HuH-7.5 (cell line): ENCODE measurements around the gene KLF16.
A peak's percentile ranks its signal among the peaks of the same experiment; 100 is the strongest.

Experiments
- DNase-seq: peaks from one replicate; pipeline ENCODE4 v3.0.0; 2011; ENCODE audit warnings: low spot score

The KLF16 gene

DNA sequence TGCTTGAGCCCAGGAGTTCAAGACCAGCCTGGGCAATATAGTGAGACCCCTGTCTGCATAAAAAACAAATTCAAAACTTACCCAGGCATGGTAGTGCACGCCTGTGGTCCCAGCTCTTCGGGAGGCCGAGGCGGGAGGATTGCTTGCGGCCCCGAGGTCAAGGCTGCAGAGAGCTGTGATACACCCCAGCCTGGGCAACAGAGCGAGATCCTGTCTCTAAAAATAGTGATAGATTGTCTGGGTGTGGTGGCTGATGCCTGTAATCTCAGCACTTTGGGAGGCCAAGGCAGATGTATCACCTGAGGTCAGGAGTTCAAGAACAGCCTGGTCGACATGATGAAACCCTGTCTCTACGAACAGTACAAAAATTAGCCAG, 4.0 kb upstream of the KLF16 start:
- no peak for DNase-seq

DNA sequence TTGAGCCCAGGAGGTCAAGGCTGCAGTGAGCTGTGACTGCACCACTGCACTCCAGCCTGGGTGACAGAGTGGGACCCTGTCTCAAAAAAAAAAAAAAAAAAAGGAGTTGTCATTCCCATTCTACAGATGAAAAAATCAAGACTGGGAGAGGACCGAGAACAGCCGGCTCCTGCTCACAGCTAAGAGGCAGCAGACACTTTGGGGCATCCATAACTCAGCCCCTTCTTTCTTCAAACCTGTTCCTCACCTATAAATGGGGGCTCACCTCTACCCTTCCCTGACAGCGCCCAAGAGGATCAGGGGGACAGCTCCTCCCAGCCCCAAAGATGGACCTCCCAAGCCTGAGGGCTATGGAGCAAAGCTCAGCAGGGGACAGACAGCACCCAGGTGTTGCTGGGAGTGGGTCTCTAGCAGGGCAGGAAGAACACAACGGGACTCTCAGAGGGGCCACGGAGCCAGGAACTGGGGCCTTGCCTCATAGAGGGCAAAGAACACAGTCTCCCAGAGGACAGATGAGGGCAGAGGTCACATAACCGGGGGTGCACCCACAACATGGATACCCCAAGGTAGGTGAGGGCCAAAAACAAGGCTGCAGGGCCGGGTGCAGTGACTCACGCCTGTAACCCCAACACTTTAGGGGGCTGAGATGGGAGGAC, 3.4 kb upstream of the KLF16 start:
- no peak for DNase-seq

DNA sequence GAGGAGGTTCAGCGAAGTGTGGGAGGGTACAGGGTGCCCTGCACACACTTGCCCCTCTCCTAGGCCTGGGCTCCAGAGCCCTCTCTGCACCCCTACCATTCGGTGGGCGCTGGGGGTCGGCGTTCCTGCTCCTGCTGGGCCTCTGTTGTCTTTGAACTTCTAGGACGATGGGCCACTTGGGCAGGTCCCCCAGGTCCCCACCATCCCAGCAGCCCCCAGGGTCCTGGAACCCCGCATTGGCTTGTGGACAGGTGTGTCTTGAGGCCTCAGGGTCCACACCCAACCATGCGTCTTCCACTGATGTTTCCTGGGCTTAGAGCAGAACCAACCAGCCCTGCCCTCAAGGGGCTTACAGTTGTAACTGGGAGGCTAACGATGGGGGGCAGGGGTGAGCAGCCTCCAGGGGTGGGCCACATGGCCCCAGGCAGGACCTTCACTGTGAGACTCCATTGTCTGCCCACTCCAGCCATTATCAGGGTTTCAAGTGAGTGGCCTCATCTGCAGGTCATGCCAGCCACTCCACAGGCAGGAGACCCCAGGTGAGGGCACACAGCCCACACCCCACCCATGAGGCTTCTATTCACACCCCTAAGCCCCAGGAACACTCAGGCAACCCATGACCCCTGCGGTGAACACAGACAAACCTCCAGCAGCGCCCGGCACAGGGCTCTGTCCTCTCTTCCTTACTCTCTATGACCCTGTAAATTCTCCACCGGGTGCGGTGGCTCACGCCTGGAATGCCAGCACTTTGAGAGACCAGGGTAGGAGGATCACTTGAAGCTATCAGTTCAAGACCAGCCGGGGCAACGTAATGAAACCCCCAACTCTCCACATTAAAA, 2.0 kb upstream of the KLF16 start:
- DNase-seq = no peak

DNA sequence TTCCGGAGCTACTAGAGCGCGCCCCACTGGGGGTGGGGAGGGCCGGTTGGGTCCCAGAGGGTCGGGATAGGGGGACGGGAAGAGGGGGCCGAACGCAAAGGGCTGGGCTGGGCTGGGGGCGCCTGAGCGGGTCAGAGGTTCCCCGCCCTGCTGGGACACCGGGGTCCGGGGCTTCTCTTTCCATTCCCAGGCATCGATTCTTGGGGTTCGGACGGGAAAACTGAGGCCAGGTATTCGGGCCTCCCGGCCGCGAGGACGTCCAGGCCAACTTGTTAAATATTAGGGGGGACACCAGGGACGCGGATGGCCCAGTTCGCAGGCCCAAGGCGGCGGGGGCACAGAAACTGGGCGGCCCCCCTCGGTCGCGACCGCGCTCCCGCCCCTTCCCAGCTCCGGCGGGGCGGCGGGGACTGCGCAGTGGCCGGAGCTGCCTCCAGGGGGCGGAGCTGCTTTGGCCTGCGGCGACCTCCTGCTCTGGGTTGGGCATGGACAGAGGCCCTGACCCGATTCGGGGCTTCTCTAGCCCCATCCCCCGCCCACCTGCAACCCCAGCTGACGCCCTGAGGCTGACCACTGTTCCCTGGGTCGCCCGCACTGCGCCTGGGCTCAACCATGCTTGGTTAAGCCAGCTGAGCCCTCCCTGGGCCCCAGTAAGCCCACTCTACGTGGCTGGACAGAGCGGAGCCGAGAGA, 1.2 kb upstream of the KLF16 start:
- DNase-seq = peak; percentile 96

DNA sequence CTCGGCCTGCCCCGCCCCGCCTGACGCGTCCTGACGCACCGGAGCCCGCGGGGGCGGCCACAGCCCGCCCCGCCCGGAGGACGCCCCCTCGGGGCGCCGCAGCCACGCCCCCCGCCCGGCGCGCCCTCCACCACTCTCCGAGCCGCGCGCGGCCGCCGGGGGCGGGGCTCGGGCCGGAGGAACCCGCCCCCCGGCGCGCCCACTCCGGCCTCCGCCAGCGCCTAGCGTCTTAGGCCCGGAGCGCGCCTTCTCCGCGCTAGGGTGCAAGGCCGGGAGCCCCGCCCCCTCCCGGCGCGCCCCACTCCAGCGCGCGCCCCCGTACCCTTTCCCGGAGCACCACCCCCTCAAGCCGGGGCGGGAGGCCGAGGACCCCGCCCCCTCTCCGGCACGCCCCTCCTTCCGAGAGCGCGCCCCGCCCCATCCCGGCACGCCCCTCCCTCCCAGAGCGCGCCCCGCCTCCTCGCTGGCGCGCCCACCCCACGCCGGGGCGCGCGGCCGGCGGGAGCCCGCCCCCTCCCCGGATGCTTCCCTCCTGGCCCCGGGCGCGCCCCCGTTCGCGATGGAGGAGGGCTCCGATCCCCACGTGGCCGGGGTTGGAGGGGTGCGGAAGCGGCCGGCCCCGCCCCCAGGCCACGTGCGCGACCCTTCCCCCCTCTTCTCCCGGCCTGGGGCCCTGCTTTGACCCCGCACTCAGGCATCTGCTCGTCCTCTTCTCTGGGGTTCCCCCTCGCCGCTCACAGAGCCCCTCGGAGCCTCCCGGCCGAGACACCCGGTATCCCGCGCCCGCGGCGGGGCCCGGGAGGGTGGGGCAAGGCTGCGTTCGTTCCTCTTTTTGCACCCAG, 480 bp upstream of the KLF16 start:
- DNase-seq = peak; percentile 100

DNA sequence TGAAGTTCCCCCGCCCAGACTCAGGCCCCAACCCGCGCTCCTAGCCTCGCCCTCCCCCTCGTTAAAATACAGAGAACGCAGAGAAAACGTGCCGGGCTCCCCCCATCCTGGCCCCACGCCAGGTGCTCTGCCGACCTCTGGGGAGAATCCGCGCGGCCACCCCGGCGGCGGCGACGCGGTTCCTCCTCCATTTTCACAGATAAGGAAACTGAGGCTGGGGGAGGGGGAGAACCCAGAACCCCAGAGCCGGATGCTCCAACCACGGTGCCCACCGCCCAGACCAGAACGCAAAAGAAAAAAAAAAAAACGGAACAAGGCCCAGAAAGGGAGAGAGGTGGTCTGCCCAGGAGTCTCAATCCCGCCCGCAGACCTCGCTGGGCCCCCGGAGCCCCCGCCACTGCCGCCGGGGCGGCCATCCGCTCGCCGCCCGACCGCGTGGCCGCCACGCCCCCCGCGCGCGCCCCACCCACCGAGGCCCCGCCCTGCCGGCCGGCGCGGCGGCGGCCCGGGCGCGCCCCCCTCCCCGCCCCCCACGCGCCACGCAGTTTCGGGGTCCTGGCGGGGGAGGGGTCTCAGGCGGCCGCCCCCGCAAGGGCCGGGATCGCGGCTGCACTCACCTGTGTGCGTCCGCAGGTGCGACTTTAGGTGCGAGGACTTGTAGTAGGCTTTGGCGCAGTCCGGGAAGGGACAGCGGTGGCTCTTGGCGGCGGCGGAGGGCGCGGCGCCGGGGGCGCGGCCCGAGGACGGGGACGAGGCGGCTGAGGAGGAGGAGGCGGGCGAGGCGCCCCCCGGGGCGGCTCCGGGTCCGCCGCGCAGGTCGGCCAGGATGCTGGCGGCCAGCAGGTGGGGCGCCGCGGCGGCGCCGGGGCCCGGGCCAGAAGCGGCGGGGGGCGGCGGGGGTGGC, 703 bp downstream of the KLF16 start:
- peak; percentile 82 for DNase-seq

DNA sequence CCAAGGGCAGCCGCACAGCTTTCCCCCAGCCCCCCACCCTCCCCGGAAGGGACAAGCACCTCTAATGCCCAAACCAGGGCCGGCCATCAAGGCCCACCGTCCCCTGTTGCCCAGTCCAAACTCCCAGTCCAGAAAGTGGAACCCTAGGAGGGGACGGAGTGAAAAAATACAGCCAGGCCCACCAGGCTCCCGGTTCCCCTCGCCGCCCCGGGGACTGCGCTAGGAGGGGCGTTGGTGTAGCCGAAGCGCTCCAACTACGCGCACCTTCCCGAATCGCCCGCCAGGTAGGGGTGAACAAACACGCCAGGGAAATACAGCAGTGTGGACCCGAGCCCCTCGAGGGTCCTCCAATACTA, 1.3 kb downstream of the KLF16 start:
- DNase-seq = no peak

DNA sequence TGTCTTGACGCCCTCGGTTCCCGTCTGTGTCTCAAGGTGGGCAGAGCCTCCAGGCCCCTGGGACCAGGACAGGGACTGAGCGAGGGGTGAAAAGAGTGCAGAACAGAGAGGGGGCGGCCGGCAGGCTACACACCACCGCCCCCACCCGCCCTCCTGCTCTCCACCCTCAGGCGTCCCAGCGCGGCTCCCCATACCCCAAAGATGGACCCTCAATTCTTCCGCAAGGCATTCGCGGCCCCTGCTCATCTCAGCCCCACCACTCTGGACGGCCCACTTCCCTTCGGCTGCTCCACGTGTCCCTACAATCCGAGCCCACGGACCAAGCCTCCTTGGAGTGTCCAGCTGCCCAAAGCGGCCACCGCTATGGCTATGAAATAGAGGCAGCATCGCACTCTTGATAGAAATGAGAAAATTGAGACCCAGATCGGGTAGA, 1.8 kb downstream of the KLF16 start:
- no peak for DNase-seq

DNA sequence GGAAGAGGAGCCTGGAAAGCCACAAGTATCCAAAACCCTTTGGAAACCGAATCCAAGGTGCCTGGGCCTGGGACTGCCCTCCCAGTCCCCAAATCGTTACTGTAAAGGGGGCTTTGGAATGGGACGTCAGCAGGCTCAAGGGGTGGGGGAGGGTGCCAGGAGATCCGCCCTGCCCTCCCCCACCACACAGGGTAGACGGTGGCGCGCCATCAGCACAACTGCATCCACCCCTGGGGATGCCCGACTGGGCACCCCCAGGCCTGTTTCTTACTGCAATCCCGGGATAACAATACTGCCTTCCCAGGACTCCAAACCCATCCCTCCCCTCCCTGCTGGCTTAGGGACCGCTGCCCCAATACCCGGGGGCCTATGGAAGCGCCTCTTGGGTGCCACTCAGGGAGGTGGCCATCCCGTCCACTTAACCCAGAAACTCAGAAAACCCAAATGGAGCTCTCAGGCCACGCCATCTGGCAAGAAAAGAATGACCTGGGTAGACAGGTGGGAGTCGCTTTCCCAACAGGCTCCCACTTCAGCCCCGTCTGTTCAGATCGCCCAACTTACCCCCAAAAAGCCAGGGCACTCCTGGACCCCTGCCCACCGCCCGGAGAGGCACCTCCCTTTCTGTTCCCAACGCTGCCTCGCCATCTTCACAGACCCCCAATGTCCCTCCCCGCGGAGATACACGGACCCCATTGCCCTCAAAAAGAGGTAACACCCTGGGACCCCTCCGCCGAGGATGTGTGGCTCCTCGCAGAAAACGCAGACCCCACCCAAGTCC, 2.4 kb downstream of the KLF16 start:
- DNase-seq = no peak

DNA sequence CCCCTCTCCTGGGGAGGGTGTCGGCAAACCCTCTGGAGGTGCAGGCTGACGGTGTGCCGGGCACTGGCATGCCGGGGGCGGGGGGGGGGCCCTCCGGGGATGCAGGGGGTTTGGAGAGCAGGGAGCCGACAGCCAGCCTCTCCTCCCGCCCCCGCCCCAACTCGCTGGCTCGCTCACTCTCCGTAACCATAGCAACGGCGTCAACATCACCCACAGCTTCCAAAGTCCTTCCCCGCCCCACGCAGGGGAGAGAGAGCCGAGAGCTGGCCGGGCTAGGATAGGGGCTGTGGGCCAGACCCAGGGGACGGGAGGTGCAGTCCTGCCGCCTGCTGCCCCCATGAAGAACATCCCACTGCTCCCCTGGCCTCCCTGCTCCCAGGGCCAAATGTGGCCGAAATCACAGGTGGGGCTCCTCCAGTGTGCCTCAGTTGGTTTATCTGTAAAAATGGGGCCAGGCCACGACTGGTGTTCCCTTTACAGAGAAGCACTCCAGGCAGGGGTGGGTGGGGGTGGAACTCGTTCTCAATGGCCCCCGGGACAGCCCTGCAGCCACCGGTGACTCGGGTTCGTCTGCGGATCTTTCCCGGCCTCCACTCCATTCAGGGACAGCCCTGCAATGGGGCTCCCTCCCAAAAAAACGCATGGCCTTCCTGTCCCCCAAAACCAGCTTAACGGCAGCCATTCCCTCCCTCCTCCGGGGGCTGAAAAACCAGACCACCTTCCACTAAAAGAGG, 3.2 kb downstream of the KLF16 start:
- peak; percentile 97 for DNase-seq

DNA sequence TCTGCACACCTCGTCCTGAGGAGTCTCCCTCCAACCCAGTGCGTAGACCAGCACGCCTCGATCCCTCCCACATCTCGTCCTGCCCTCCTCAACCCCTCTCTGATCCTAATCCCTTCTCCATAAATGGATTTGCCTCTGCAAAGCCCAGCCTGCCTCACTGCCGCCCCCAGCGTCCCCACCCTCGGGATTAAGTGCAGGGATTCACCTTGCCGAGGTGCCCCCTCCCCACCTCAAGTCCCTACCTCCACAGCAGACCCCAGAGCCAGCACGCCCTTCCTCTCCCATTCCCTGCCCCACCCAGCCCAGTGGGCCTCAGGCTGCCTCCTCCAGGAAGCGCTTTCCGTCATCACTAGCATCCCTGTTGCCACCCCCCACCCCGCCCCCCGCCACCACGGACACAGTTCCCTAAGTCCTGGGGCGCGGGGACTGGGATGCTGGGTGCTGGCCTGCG, 4.0 kb downstream of the KLF16 start:
- DNase-seq = no peak

DNA sequence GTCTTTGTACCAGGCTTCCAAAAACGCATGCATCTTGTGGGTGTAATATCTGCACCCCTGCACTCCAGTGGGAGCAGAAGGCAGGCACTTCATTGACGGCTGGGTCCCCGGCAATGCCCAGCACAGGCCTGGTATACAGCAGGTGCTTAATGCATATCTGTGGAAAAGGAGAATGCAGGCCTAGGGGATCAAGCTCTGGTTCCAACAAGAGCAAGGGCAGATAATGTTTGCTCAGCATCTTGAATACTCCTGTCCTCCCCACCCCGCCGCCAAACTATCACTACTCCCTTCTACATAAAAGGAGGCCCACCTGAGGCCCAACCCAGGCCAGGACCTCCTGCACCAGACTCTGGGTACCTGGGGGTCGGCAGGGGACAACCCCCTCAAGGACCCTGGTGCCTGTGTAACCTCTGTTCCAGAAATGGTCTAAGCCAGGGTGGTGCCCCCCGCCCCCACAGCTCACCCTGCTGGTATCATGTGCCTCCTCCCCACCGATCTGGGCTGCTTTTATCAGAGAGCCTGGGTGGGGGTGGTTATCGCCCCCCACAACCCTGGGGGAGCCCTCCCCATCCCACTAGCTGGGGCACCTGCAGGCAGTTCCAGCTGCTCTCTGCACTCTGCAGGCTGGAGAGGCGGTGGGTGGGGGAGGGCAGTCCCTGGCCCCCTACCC, 4.8 kb downstream of the KLF16 start:
- no peak for DNase-seq

DNA sequence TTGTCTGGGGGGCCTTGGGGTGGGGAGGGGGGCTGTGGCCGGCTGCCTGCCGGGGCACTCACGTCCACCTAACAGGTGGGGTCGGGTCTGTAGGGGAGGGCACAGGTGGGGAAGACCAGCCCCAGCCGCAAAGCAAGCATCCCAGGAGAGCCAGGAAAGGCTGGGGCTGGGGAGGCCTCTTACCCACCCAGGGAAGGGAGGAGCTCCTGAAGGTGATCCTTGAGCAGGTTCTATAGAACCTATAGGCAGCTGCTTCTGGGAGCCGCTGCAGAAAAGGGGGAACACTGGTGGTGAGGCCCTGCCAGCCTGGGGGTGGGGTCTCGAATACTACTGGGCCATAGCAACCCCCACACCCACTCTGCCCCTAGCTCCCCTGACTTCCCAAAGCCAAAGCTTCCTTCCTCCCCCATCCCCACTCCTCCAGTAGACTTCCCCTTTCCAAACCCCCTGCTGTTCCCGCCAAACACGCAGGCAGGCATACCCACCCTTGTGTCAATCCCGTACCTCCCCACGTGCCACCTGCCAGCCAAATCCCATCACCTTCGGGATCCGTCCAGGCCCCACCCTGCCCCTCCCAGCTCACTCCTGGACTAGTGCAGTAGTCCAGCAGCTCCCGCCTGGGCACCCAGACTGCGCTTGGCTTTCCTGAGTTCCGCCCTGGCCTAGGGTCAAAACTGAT, 5.6 kb downstream of the KLF16 start:
- no peak for DNase-seq

DNA sequence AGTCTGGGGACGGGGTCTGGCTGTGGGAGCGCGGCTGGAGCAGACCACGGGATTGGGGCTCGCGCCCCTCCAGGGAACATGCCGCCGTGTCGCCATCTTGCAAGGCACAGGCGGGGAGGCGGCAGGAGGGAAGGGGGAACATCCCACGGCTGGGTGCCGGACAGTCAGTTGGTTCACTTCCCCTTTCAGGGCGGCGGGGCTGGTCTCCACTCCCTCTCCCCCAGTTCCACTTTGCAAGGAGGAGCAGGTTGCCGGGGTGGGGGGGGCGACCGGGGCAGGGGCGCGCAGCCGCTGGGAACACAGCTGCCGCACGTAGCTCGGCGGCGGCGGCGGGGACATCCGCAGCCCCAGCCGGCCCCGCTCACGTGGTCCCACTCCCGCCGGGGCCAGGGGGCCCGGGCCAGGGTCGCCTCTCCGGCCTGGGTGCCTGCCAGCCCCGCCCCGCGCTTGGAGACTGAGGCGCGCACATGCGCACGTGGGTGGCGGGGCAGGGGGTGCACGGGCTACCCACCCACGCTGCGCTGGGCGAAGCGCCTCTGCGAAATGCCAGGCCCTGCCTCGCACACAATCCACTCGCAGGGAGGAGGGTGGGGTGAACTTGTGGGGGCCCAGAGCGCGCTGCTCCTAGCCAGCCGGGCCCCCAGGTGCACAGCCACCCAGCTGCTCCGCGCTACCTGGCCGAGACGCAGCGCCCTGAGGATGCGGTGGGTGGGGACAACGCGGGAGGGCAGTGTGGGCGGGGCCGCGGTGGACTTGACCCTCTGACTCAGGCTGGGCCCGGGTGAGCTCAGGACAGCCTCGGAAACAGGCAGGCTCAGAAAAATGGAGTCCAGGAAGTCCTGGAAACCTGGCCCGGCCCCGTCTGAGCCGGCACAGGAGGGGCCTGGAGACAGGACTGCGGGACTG, 6.4 kb downstream of the KLF16 start:
- DNase-seq = peak; percentile 95

DNA sequence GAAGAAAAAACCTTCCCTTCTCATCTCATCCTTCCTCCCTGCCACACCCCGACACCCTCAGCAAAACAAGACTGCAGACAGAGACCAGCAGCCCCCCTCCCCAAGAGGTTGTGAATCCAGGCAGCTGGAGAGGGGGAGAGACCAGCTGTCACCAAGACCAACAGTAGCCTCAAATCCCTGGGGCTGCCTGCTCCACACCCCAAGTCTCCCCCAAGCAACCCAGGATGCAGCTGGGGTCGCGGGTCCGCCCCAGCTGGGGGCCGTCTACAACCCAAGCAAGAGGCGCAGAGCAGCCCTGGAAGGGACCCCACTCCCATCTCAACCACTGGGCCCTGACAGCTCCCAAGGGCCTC, 7.1 kb downstream of the KLF16 start:
- DNase-seq = no peak

DNA sequence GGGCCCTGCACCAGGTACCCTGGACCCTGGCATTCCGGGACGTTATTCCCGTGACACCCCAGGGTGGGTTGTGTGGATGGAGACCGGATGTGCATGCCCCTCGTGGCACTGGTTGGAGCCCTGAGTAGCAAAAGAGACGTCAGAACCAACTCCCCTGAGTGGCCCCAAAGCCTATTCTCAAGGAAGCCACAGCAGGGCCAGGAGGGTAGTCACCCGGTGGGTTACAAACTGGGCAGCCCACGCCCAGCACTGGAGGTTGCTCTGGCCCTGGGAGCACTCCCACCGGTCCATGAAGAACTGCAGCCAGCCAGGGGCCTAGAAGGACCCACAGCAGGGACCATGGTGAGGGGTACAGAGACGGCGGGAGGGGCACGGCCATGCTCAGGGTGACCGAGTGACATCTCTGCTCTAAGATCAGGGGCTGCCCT, 7.5 kb downstream of the KLF16 start:
- DNase-seq = no peak

DNA sequence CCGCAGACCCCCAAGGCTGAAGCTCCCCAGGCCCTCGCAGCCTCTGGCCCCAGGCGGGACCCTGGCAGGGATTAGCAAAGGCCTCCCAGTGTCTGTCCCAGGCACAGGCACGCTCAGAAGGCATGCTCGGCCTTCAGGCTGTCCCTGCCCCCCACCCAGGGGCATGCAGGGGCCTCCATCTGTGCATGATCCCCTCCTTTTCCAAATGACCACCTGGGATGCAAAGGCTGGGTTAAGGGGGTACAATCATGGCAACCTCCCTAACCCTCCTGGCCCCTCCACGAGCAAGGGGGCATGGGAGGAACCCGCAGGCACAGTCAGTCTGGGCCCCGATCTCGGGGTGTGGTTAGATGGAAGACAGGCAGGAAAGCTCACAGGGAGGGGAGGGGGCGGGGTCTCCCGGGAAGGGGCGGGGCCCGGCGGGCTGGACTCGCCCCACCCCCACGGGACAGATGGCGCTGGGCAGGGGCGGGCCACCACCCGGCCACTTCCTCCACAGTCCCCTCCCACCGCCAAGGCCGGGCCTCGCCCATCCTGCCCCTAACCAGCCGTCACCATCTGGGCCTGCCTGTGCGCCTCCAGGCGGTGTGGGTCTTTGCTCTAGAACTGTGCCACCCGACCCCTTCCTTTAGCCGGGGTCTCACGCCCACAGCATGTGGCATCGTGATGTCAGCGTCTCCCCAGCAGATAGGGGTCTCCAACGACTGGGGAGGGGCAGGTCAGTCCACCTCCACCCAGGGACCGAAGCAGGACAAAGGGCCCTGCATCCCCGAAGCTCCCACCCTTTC, 8.1 kb downstream of the KLF16 start:
- DNase-seq = no peak
